K562 (cell line): Measurements from ENCODE around the gene CLSTN2. TPM values are rescaled to one million over a fixed set of nuclear protein-coding genes. Genes with fewer than 3 reads are reported as not detected.

Experiments
- BHLHE40 ChIP-seq: IDR thresholded peaks from 2 replicates; pipeline ENCODE4 v1.6.1; 2011; ENCODE audit warnings: low read length, improper control_type of control experiment
- CHD7 ChIP-seq: fragments of 200-600 bp; sonication (generic); IDR thresholded peaks from one replicate; pipeline ENCODE4 v1.6.1; 2012; ENCODE audit warnings: mild to moderate bottlenecking, low read depth, low read length, inconsistent platforms
- CREB1 ChIP-seq, 2 experiments: sonication (generic) in 1 of 2; formaldehyde crosslinking in 1 of 2; IDR thresholded peaks; 2 replicates each; pipeline versions ENCODE4 v1.6.1 to v1.8.0; 2012 to 2022; ENCODE audit warnings: inconsistent platforms in 1 of 2, mild to moderate bottlenecking in 1 of 2, missing genetic modification reagents in 1 of 2, moderate library complexity in 1 of 2
- KAT8 ChIP-seq: fragments of 450-650 bp; IDR thresholded peaks from 2 replicates; pipeline ENCODE4 v1.6.1; 2016; ENCODE audit warnings: low read depth, mild to moderate bottlenecking
- MCM7 ChIP-seq, 2 experiments: fragments of 450-650 bp; IDR thresholded peaks; 2 replicates each; pipeline ENCODE4 v1.6.1; 2016 to 2018
- MEIS2 ChIP-seq: fragments of 450-650 bp; IDR thresholded peaks from 2 replicates; pipeline ENCODE4 v1.6.1; 2014; ENCODE audit warnings: mild to moderate bottlenecking; ENCODE audit not compliant: partially characterized antibody
- MLLT1 ChIP-seq, 2 experiments: fragments of 450-650 bp; IDR thresholded peaks; 2 replicates each; pipeline ENCODE4 v1.6.1; 2016
- POLR2H ChIP-seq: IDR thresholded peaks from 2 replicates; pipeline ENCODE4 v1.6.1; 2016; ENCODE audit warnings: missing genetic modification characterization, low read depth, mild to moderate bottlenecking, control low read depth, missing compliant biosample characterization, moderate library complexity
- TOE1 ChIP-seq, 2 experiments: fragments of 450-650 bp in 1 of 2; sonication (generic) in 1 of 2; formaldehyde crosslinking in 1 of 2; IDR thresholded peaks; 2 replicates each; pipeline versions ENCODE4 v1.7.1 to v1.8.0; 2016 to 2022; ENCODE audit warnings: borderline replicate concordance in 2 of 2, mild to moderate bottlenecking in 2 of 2, antibody characterized with exemption in 1 of 2, inconsistent platforms in 1 of 2, low read depth in 1 of 2, missing genetic modification reagents in 1 of 2, moderate library complexity in 1 of 2
- ZNF644 ChIP-seq: fragments of 200-800 bp; sonication (Bioruptor generic); IDR thresholded peaks from 2 replicates; pipeline ENCODE4 v1.6.1; 2016; ENCODE audit warnings: low read depth, missing genetic modification characterization, missing compliant biosample characterization
- ZNF764 ChIP-seq: fragments of 250-450 bp; sonication (Bioruptor Pico); IDR thresholded peaks from 2 replicates; pipeline ENCODE4 v1.4.0; 2020; ENCODE audit warnings: low read depth, mild to moderate bottlenecking, moderate library complexity
- ZSCAN32 ChIP-seq: fragments of 450-650 bp; formaldehyde crosslinking; IDR thresholded peaks from 2 replicates; pipeline ENCODE4 v1.4.0; 2020; ENCODE audit warnings: mild to moderate bottlenecking, moderate library complexity
- polyA plus RNA-seq, 8 experiments: library from polyadenylated mRNA; depleted of rRNA in 4 of 8; stranded (reverse) in 5 of 8; unstranded in 3 of 8; fragments of >200 nt; fragmentation: Nextera tagmentation in 2 of 8; fragmentation: Illumina TruSeq in 1 of 8; extraction: Ambion mirVana in 2 of 8; extraction: Trizol in 1 of 8; gene quantifications; 2 replicates each; pipeline versions ENCODE4 v1.2.1 to v1.2.3, GENCODE V29; 2011 to 2014; ENCODE audit warnings: inconsistent platforms in 1 of 8, missing spikeins in 1 of 8
- total RNA-seq, 7 experiments: library from RNA; depleted of rRNA in 6 of 7; stranded (reverse); fragments of >200 nt in 6 of 7; fragmentation: Illumina TruSeq in 2 of 7; extraction: Trizol in 2 of 7; gene quantifications; 2 replicates each; pipeline versions ENCODE4 v1.2.1 to v1.2.3, GENCODE V29; 2011 to 2021; ENCODE audit warnings: low replicate concordance in 1 of 7
- TF ChIP-seq, protein P1 (sequence below): fragments of 250-450 bp; sonication (Bioruptor Pico); IDR thresholded peaks from 2 replicates; pipeline ENCODE4 v1.5.0; 2021; ENCODE audit warnings: mild to moderate bottlenecking, borderline replicate concordance

The CLSTN2 gene
- total and polyA plus RNA-seq, 9 of the 15 experiments (the other 6 are each of a cell fraction or from before 2014, with no cell fraction given): 0.02 to 0.04 (median 0.04) TPM; not detected in 6

DNA sequence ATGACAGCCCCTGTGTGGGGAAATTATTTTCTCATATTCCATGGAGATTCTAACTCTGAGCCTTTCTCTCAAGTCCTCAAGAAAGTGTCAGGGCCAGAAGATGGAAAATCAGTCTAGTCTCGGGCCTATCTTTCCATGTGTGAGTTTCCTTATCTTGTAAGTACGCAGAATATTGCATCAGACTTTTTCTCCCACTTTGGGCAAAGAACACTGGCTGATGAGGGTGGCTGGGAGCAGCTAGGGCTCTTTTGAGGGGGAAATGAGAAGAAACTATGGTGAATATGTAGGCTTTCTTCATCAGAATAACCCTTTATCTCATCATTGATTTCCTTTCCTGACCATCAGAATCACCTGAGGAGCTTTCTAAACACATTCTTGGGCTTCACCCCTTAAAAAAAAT, 264.0 kb downstream of the CLSTN2 start (continued):
- TF ChIP-seq ZSCAN32 (CRISPR knock-in tag): peak; percentile 93
- no peak for TF ChIP-seq CREB1 (IDR thresholded peaks at IDR 0.05)
- TF ChIP-seq CREB1 (CRISPR knock-in tag; IDR thresholded peaks at IDR 0.05): no peak
- TF ChIP-seq, protein P1, sequence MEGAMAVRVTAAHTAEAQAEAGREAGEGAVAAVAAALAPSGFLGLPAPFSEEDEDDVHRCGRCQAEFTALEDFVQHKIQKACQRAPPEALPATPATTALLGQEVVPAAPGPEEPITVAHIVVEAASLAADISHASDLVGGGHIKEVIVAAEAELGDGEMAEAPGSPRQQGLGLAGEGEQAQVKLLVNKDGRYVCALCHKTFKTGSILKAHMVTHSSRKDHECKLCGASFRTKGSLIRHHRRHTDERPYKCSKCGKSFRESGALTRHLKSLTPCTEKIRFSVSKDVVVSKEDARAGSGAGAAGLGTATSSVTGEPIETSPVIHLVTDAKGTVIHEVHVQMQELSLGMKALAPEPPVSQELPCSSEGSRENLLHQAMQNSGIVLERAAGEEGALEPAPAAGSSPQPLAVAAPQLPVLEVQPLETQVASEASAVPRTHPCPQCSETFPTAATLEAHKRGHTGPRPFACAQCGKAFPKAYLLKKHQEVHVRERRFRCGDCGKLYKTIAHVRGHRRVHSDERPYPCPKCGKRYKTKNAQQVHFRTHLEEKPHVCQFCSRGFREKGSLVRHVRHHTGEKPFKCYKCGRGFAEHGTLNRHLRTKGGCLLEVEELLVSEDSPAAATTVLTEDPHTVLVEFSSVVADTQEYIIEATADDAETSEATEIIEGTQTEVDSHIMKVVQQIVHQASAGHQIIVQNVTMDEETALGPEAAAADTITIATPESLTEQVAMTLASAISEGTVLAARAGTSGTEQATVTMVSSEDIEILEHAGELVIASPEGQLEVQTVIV: no peak
- TF ChIP-seq MCM7 (IDR thresholded peaks at IDR 0.05): no peak
- TF ChIP-seq ZNF764: no peak
- TF ChIP-seq ZNF644: peak; percentile 75; the same call in 1 of the 2 replicates
- TF ChIP-seq TOE1 (IDR thresholded peaks at IDR 0.05; ENCODE audit: borderline replicate concordance): no peak
- no peak for TF ChIP-seq TOE1 (CRISPR knock-in tag; IDR thresholded peaks at IDR 0.05; ENCODE audit: borderline replicate concordance, low read depth)
- TF ChIP-seq MLLT1 (IDR thresholded peaks at IDR 0.05): no peak
- TF ChIP-seq POLR2H: peak; percentile 57; the same call in 1 of the 2 replicates
- TF ChIP-seq KAT8: no peak
- no peak for TF ChIP-seq MEIS2
- TF ChIP-seq BHLHE40: no peak
- TF ChIP-seq CHD7: no peak
